Hepatocyte (in vitro differentiated cells): Measurements from ENCODE around the gene RANBP1. TPM values are rescaled to one million over a fixed set of nuclear protein-coding genes. Genes with fewer than 3 reads are reported as not detected.

Experiments used
- DNase-seq: peaks from one replicate; pipeline ENCODE4 v3.0.0-alpha.2; 2016; ENCODE audit warnings: low spot score
- H2AFZ ChIP-seq: fragments of 200-600 bp; sonication (generic); 2 replicates; pipeline ENCODE4 v1.6.0; 2016; ENCODE audit warnings: antibody characterized with exemption, mild to moderate bottlenecking
- H3K27ac ChIP-seq: fragments of 200-600 bp; sonication (generic); 2 replicates; pipeline ENCODE4 v1.5.1; 2016; ENCODE audit warnings: mild to moderate bottlenecking
- H3K27me3 ChIP-seq: fragments of 200-600 bp; sonication (generic); 2 replicates; pipeline ENCODE4 v1.6.1; 2016
- H3K36me3 ChIP-seq: fragments of 200-600 bp; sonication (generic); replicated peaks from 2 replicates; pipeline ENCODE4 v1.5.1; 2016; ENCODE audit warnings: low read depth; ENCODE audit not compliant: insufficient read depth
- H3K4me1 ChIP-seq: fragments of 200-600 bp; sonication (generic); 2 replicates; pipeline ENCODE4 v1.5.1; 2016; ENCODE audit warnings: mild to moderate bottlenecking, moderate library complexity; ENCODE audit not compliant: insufficient read depth
- H3K4me2 ChIP-seq: fragments of 200-600 bp; sonication (generic); 2 replicates; pipeline ENCODE4 v1.6.0; 2016
- H3K4me3 ChIP-seq: fragments of 200-600 bp; sonication (generic); 2 replicates; pipeline ENCODE4 v1.5.1; 2016; ENCODE audit warnings: mild to moderate bottlenecking
- H3K79me2 ChIP-seq: fragments of 200-600 bp; sonication (generic); 2 replicates; pipeline ENCODE4 v1.6.0; 2017; ENCODE audit warnings: mild to moderate bottlenecking
- H3K9me2 ChIP-seq: fragments of 200-600 bp; sonication (generic); replicated peaks from 2 replicates; pipeline ENCODE4 v1.6.0; 2017; ENCODE audit warnings: mild to moderate bottlenecking; ENCODE audit not compliant: insufficient read depth
- H3K9me3 ChIP-seq: fragments of 200-600 bp; sonication (generic); 2 replicates; pipeline ENCODE4 v1.5.1; 2016; ENCODE audit warnings: low read depth, mild to moderate bottlenecking
- H4K20me1 ChIP-seq: fragments of 200-600 bp; sonication (generic); 2 replicates; pipeline ENCODE4 v1.6.0; 2016; ENCODE audit warnings: mild to moderate bottlenecking; ENCODE audit not compliant: insufficient read depth, poor library complexity, severe bottlenecking
- EZH2 ChIP-seq: fragments of 200-600 bp; sonication (generic); IDR thresholded peaks from 2 replicates; pipeline ENCODE4 v1.6.1; 2016; ENCODE audit warnings: antibody characterized with exemption, mild to moderate bottlenecking, borderline replicate concordance
- EZH2phosphoT487 ChIP-seq: fragments of 200-600 bp; sonication (generic); IDR thresholded peaks from one replicate; pipeline ENCODE4 v1.6.1; 2018; ENCODE audit warnings: antibody characterized with exemption, mild to moderate bottlenecking, low read depth, moderate library complexity; ENCODE audit not compliant: unreplicated experiment, severe bottlenecking
- WGBS: methylation state at CpG from one replicate; pipeline ENCODE4 v1.1.6; 2016; ENCODE audit warnings: low lambda C conversion rate; ENCODE audit errors: missing lambda C conversion rate; 5-methylcytosine and 5-hydroxymethylcytosine counted together
- polyA plus RNA-seq: library from polyadenylated mRNA; unstranded; fragments of >200 nt; fragmentation: Nextera tagmentation; extraction: Ambion mirVana; gene quantifications from 2 replicates; pipeline ENCODE4 v1.2.1, GENCODE V29; 2016
- total RNA-seq: library from RNA; depleted of rRNA; stranded (reverse); fragments of >200 nt; gene quantifications from 2 replicates; pipeline ENCODE4 v1.2.3, GENCODE V29; 2014
- TF ChIP-seq, protein P1 (sequence below): fragments of 200-600 bp; sonication (generic); IDR thresholded peaks from 2 replicates; pipeline ENCODE4 v1.5.1; 2016; ENCODE audit warnings: antibody characterized with exemption, mild to moderate bottlenecking; ENCODE audit not compliant: poor library complexity

The RANBP1 gene
- total and polyA plus RNA-seq, 2 experiments from 2014 or later: 189 to 227 TPM

DNA sequence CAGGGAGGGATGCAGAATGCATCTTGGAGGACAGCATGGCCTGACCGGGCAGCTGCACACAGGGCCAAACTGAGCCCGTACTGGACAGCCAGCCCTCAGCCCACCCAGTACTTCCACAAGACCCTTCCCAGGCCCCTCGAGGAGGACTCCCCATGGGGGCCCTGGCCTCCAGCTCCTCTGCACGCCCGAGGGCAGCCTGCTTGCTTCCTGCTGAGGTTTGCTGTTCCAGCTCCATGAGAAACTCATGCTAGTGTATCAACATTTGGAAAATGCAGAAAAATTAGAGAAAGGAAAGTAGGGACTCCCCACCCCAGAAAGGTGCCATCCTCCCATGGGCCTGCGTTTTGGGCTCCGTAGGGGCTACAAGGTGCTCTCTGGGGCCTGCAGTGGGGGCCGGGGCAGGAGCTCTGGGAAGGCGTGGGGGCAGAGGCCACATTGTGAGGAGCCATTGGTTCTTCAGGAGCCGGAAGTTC, 56.3 kb downstream of the RANBP1 start:
- TF ChIP-seq EZH2phosphoT487 (no peak), EZH2 (no peak)
- TF ChIP-seq, protein P1, sequence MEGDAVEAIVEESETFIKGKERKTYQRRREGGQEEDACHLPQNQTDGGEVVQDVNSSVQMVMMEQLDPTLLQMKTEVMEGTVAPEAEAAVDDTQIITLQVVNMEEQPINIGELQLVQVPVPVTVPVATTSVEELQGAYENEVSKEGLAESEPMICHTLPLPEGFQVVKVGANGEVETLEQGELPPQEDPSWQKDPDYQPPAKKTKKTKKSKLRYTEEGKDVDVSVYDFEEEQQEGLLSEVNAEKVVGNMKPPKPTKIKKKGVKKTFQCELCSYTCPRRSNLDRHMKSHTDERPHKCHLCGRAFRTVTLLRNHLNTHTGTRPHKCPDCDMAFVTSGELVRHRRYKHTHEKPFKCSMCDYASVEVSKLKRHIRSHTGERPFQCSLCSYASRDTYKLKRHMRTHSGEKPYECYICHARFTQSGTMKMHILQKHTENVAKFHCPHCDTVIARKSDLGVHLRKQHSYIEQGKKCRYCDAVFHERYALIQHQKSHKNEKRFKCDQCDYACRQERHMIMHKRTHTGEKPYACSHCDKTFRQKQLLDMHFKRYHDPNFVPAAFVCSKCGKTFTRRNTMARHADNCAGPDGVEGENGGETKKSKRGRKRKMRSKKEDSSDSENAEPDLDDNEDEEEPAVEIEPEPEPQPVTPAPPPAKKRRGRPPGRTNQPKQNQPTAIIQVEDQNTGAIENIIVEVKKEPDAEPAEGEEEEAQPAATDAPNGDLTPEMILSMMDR: no peak
- Histone ChIP-seq H3K4me2 (no peak overlapping the region), H2AFZ (no peak overlapping the region), H3K27ac (no peak overlapping the region), H3K4me1 (peaks cover 22% of the 10 kb centered on the region), H3K4me3 (no peak overlapping the region), H3K79me2 (no peaks in the 10 kb centered on the region), H4K20me1 (no peaks in the 10 kb centered on the region), H3K9me2 (no peaks in the 10 kb centered on the region), H3K36me3 (no peaks in the 10 kb centered on the region), H3K27me3 (no peaks in the 10 kb centered on the region), H3K9me3 (no peaks in the 10 kb centered on the region)
- 93% methylated on average over 9 of the region's 10 CpGs for WGBS
- DNase-seq: no peak

DNA sequence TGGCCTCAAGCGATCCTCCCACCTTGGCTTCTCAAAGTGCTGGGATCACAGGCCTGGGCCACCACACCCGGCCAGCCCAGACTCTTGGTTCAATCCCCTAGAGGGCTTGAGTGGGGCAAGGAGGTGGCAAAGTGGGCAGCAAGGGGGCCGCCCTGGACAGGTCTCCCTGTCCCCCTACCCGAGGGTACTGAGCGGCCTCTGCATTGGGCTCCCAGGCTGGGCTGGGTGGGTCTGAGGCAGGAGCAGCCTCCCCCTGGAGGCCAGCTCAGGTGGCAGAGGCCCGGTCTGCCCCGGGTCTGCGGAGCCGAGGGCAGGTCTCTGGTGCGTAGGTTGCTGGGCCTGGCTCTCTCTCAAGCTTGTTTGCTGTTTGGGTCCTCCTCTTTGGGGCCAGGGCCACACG, 57.3 kb downstream of the RANBP1 start:
- Histone ChIP-seq H3K4me3 (no peak overlapping the region), H3K36me3 (no peaks in the 10 kb centered on the region)
- 60% methylated on average over 11 of the region's 11 CpGs for WGBS

DNA sequence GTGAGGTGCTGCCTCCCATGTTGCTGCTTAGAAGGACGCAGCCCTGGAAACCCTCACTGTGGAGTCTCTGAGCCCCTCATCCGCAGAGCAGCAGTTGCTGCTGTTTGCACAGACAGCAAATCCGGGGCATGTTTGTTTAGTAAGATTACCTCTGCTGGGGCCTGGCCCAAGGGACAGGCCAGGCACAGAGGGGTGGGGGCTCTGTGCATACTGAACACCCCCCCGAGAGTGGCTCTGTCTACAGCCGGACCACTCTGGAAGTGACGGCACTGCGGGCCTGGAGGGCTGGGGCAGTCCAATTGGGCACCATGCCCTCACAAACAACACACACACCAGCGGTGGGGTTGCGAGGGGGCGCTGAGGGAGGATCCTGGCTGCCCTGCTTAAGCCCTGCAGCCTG, 57.9 kb downstream of the RANBP1 start:
- H3K4me1 ChIP-seq: peaks cover 22% of the 10 kb centered on the region
- H3K4me2 ChIP-seq: peak overlapping the region; percentile 35
- no peaks in the 10 kb centered on the region for H3K27me3 ChIP-seq
- H3K9me3 ChIP-seq: no peaks in the 10 kb centered on the region
- no peak overlapping the region for H2AFZ ChIP-seq
- peak; percentile 34 for DNase-seq
- no peak overlapping the region for H3K4me3 ChIP-seq
- peak overlapping the region; percentile 4 for H3K27ac ChIP-seq
- H3K79me2 ChIP-seq: no peaks in the 10 kb centered on the region
- H3K36me3 ChIP-seq: no peaks in the 10 kb centered on the region
- no peak for TF ChIP-seq EZH2
- TF ChIP-seq EZH2phosphoT487: no peak
- TF ChIP-seq, protein P1: no peak
- H3K9me2 ChIP-seq: no peaks in the 10 kb centered on the region
- 55% methylated on average over 10 of the region's 10 CpGs for WGBS
- no peaks in the 10 kb centered on the region for H4K20me1 ChIP-seq

More for the DNA sequence above, 57.3 kb downstream of the RANBP1 start:
- no peak for DNase-seq
- peak overlapping the region; percentile 35 for H3K4me2 ChIP-seq
- H3K79me2 ChIP-seq: no peaks in the 10 kb centered on the region
- no peaks in the 10 kb centered on the region for H4K20me1 ChIP-seq
- H2AFZ ChIP-seq: no peak overlapping the region
- TF ChIP-seq, protein P1: no peak
- TF ChIP-seq EZH2 (no peak), EZH2phosphoT487 (no peak)
- H3K27ac ChIP-seq: peak overlapping the region; percentile 4
- no peaks in the 10 kb centered on the region for H3K9me3 ChIP-seq
- H3K4me1 ChIP-seq: peaks cover 22% of the 10 kb centered on the region
- no peaks in the 10 kb centered on the region for H3K9me2 ChIP-seq
- H3K27me3 ChIP-seq: no peaks in the 10 kb centered on the region
